Activated CD8-positive, alpha-beta memory T cell treated with anti-CD3 and anti-CD28 coated beads, Interleukin-2, amount 50 U/mL, for 1 hour (primary cell): ENCODE measurements around the gene SLC30A7.
"Not testable (repeated sequence)": the region's sequence is repeated elsewhere in the genome, so short reads cannot be mapped to it uniquely, and the experiment has no call there.

ENCODE experiments used
- DNase-seq: peaks from one replicate; pipeline ENCODE4 v3.0.0-alpha.2; 2020; ENCODE audit errors: extremely low read depth

SLC30A7 gene

GRCh38 chr1:100895540-100896480 is at the start of gene SLC30A7:
SLC30A7 (plus strand) TSS chr1:100896090; CDS start chr1:100896263, 173 bp downstream.
- peak; percentile 81 for DNase-seq

DNA sequence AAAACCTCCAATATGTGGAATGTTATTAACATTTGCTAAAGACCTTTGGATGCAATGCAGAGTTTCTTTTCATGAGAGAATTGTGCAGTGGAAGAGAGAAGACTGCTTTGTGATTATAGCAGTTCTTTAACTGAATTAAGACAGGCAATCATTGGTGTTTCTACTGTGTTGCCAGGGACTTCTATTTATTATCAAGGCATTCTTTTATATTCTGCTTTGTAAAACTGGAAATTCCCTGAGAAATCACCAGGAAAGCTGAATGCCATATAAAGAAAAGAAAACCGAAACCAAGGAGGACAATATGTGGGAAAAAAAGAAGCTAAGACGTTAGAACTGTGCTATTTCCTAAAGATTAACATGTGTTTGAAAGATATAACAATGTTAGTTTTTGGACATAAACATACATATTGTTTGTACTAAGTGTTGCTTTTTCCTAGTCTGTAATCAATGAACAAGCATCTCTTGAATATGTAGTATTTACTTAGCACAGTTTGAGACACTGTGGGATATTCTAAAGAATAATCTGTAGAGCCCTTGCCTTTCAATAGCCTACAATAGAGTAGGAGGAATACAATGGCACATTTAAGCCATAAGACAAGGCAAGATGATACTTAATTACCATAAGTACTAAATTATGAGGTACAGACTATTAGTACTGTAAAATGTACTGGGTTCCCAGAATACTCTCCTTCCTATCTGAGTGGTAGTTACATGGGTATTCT is 48.4 kb upstream of the SLC30A7 start:
- DNase-seq: no peak

DNA sequence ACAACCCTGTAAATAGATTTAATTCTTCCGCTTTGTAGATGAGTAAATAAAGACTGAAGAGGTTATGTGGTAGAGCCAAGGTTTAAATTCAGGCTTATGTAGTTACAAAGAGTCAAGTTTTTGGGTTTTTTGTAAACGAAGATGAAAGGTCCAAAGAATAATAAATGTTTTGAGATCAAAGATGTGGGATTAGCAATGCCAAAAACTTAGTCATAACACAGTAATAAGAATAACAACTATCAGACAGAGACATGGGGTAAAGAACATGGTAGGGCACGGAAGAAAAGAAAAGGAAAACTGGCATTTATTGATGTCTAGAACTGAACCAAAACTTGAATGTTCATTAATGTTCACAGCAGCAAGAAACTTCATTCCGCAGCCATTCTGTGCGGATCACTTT is 44.2 kb upstream of the SLC30A7 start:
- DNase-seq: no peak

DNA sequence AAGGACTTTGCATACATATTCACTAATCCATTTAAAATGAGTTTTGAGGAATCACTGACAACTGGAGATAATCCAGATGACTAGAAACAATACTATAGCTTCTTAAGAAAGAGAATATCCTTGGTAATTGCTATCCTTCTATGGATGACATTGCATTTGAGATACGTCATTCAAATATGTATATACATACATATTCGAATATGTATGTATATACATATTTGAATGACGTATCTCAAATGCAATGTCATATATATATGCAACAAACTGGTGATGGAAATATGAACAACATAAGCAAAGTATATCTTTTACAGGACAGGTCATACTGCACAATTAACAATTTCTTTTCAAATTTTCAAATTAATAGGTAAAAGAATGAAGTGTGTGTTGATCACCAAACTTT is 42.9 kb upstream of the SLC30A7 start:
- DNase-seq: no peak

- not testable (repeated sequence) for DNase-seq
Measured at GRCh38 chr1:100855116-100855515, 40.8 kb upstream of the SLC30A7 start.

DNA sequence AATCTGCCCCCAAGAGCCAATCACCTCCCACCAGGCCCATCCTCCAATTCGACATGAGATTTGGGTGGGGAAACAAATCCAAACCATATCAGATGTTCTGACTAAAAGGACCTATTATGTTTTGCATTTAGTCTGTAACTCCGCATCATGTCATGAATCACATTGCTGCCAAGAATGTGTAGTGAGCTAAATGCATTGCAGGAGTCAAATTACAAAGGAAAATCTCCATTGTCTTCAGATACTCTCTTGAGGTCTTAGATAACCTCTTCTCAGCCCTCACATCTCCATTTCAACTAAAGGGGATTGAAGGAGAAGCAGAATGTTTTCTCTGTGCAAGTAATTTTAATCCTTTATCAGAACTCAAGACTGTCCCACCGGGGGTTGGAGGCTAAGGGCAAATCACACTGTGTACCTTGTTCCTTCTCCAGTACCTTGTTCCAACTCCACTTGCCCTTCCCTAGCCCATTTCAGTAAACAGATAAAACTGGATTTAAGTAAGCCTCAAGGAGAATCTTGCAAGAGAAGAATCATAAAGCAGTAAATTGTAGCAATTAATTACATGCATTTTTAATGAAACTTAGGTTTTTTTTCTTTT is 35.4 kb upstream of the SLC30A7 start:
- DNase-seq: no peak

DNA sequence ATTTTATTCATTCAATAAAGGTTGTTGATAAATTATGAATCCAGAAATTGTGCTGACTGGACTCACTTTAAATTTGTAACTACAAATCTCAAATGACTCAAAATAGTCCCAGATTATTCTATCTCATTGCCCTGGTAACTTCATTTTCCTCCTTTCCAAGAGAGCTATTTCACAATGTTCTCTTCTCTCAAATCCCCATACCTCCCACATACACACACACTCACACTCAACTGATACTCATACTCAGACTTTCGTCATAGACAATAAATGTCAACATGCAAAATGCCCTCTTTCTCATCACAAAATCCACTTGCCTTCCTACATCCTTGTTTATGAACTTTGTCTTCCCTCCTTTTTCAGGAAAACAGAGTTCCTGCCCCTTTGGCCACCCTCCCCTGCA is 34.5 kb upstream of the SLC30A7 start:
- DNase-seq: no peak

- no peak for DNase-seq
Measured at GRCh38 chr1:100862591-100862990, 33.3 kb upstream of the SLC30A7 start.

DNA sequence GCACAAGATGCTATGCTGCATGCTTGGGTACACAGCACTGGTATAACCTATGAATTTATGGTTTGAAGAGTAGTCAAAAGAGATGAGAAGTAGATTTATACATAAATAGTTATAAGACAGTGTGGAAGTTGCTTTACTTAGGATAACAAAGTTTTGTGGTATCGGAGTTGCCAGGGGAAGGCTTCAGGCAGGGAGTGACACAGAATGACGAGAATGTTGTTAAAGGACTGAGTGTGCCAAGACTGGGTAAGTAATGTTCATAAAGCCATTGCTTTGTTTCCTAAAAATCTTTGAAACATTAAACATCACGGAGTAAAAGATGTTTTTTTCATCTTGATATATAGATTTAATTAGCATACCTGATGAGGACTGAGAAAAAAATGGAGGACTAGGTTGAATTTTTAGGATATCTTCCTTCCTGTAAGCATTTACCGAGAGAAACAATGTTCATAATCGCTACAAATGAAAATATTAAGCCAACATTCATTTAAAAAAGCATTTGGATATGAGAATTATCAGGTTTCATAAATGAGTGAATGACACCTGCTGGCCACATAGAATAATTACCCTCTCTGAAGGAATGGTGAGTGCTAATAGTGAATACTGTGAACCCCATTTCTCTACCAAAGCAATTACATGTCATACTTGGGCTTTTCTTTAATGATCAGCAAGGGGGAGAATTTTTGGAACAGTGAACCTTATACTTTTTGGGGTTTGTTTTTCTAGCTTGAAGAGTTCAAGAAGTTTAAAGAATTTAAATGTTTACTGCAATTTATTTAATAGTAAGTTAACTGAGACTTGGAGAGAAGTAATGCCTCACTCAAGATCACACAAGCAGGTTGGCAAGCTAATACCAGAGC is 29.6 kb upstream of the SLC30A7 start:
- no peak for DNase-seq

DNA sequence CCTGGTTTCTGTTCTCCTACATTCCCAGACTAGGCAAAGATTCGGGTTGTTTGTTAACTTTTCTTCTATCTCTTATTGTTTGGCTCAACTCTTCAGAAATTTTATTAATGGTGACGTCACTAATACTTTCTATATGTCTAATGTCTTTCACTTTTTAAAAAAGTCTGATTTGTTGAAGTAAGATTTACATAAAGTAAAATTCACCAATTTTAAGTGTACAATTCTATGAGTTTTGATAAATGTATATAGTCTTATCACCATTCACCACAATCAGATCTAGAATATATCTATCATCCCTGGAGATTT is 29.0 kb upstream of the SLC30A7 start:
- no peak for DNase-seq

DNA sequence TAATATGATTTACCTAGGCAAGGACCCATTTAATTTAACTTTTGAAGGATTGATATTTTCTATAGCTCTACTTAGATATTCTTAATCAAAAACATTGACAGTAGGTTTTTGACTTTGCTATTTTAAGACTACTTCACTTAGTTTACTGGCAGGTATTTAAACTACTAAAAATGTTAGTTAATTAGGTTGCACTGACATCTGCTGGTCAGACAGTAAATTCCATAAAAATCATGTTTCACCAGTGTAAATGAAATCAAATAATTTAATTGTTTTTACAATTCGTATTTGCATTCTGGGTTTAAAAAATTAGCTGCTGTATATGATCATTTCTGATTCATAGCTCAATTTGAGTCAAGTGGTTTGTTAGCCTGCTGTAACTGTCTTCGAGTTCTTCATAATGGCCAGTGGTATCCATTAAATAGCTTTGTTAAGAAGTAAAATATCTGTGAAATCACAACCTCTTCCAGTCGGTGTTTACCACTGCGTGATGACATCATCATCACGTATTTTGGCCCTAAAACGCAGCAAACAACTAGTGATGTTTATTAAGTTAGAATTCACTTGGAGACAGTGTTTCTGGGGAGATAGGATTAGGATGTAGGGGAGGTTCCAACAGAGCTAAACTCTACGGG is 27.4 kb upstream of the SLC30A7 start:
- DNase-seq: no peak

DNA sequence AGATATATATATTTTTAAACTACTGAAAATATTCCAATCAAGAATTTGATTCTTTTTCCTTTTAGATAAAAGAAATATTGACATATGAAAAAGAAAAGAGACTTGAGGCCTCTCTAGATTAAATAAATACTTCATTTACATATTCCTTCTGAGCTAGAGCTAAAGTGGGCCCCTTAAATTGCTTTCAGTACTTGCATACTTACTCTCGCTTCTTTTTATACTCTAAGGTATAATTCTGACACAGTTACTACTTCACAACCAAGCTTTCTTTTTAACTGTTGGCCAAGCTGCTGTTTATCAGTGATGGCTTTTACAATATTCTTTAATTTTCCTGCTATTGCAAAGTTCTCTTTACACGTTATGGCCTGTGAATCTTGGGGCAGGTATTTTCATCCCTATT is 25.9 kb upstream of the SLC30A7 start:
- DNase-seq: no peak

GRCh38 chr1:100874433-100874832 is 21.5 kb upstream of the SLC30A7 start:
- no peak for DNase-seq

GRCh38 chr1:100875228-100875627 is 20.7 kb upstream of the SLC30A7 start:
- DNase-seq: no peak

GRCh38 chr1:100876291-100876690 is 19.6 kb upstream of the SLC30A7 start:
- no peak for DNase-seq

DNA sequence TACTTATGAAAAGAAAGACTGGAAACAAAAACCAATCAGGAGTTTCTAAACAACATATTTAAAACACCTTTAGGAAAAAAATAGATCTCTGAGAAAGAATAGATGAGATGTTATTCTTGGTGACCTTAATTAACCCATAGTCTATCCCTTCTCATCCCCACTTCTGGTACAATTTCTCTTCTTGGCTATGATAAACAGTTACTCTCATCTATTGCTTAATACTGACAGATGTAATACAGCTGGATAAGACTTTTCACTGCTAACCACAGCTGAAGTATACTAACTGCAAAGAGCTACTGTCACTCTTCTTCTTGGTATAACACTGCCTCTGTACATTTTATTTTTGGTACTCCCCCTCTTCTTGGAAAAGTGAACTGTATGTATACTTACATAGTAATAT is 16.5 kb upstream of the SLC30A7 start:
- no peak for DNase-seq

DNA sequence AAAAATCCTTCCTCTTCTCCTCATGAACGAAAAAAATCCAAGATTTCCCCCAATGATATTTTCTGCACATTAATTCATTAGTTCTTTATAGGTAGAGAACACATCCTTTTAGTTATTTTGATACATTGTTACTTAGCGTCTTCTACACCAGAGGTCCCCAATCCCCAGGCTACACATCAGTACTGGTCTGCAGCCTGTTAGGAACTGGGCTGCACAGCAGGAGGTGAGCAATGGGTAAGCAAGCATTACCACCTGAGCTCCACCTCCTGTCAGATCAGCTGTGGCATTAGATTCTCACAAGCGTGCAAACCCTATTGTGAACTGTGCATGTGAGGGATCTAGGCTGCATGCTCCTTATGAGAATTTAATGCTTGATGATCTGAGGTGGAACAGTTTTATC is 14.2 kb upstream of the SLC30A7 start:
- no peak for DNase-seq

- DNase-seq: no peak
Measured at GRCh38 chr1:100882698-100883097, 13.2 kb upstream of the SLC30A7 start.

DNA sequence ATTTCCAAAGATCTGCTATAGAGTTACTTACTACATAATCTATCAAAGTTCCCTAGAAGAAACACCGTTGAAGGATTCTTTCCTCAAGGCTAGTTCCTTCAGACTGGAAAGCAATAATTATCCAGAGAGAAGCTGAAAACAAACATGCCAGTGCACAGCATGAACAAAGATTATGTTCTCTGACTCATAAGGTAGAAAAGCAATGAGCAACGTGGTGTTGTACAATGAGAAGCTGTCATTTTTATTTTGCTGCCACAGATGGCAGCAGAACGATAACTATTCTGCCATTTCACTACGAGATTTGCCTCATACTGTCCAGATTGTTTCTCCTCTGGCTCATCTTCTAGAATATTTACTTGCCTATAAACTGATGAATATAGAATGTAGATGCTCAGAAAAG is 11.9 kb upstream of the SLC30A7 start:
- DNase-seq: no peak

DNA sequence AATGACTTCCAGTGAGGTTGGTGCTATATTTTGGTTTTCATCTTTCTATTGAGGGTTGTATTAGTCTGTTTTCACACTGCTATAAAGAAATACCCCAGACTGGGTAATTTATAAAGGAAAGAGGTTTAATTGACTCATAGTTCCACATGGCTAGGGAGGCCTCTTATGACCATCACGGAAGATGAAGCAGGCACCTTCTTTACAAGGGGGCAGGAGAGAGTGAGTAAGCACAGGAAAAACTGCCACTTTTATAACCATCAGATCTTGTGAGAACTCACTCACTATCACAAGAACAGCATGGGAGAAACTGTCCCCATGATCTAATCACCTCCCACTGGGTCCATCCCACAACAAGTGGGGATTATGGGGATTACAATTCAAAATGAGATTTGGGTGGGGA is 6.9 kb upstream of the SLC30A7 start:
- not testable (repeated sequence) for DNase-seq

DNA sequence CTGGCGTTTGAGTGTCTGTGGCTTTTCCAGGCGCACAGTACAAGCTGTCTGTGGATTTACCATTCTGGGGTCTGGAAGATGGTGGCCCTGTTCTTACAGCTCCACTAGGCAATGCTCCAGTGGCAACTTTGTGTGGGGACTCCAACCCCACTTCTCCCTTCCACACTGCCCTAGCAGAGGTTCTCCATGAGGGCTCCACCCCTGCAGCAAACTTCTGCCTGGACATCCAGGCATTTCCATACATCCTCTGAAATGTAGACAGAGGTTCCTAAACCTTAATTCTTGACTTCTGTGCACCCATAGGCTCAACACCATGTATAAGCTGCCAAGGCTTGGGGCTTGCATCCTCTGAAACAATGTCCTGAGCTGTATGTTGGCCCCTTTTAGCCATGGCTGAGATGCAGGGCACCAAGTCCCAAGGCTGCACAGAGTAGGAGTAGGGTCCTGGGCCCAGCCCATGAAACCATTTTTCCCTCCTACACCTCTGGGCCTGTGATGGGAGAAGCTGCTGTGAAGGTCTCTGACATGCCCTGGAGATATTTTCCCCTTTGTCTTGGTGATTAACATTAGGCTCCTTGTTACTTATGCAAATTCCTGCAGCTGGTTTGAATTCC is 5.9 kb upstream of the SLC30A7 start:
- not testable (repeated sequence) for DNase-seq
